Muscle layer of colon (tissue), 2 donors: Measurements from ENCODE around the gene SNRNP35.
"Not testable (repeated sequence)": the region's sequence is repeated elsewhere in the genome, so short reads cannot be mapped to it uniquely, and the experiment has no call there.

Experiments
- H3K27ac ChIP-seq: one replicate; pipeline ENCODE4 v1.7.0; 2013; ENCODE audit warnings: low read depth, mild to moderate bottlenecking, low read length, moderate library complexity
- H3K27me3 ChIP-seq, 2 donors: one replicate each; pipeline ENCODE4 v1.7.0; 2013; ENCODE audit warnings: low read length in 2 of 2, mild to moderate bottlenecking in 2 of 2; ENCODE audit not compliant: insufficient read depth in 2 of 2, control insufficient read depth in 1 of 2
- H3K36me3 ChIP-seq: one replicate; pipeline ENCODE4 v1.7.0; 2013; ENCODE audit warnings: mild to moderate bottlenecking, low read length; ENCODE audit not compliant: insufficient read depth
- H3K4me1 ChIP-seq: one replicate; pipeline ENCODE4 v1.7.0; 2013; ENCODE audit warnings: mild to moderate bottlenecking, low read length; ENCODE audit not compliant: insufficient read depth
- H3K4me3 ChIP-seq, 2 donors: one replicate each; pipeline ENCODE4 v1.7.0; 2013; ENCODE audit warnings: low read length in 2 of 2, low read depth in 1 of 2, mild to moderate bottlenecking in 1 of 2, moderate library complexity in 1 of 2
- H3K9ac ChIP-seq: one replicate; pipeline ENCODE4 v1.7.0; 2013; ENCODE audit warnings: low read length
- H3K9me3 ChIP-seq: one replicate; pipeline ENCODE4 v1.7.0; 2013; ENCODE audit warnings: mild to moderate bottlenecking, low read length
- donor health status: abdominal sarcoma.
- donor health status: Adenocarcinoma of cecum.

The SNRNP35 gene

GRCh38 chr12:123457980-123458779 lies at the start of gene SNRNP35:
TSS of gene SNRNP35 (plus strand) at chr12:123458139. CDS start at chr12:123465541, 7,402 bp downstream.
- Histone ChIP-seq H3K27me3 (no peaks in the 10 kb centered on the region), H3K27ac (peak within 1 kb of the TSS; percentile 98)

GRCh38 chr12:123408619-123409018 lies 49.3 kb upstream of the SNRNP35 start:
- not testable (repeated sequence) for H3K9ac ChIP-seq, H3K27me3 ChIP-seq, H3K27ac ChIP-seq, H3K4me1 ChIP-seq, H3K4me3 ChIP-seq, H3K9me3 ChIP-seq
- peaks cover 15% of the 10 kb centered on the region for H3K36me3 ChIP-seq

More at GRCh38 chr12:123457980-123458779, at the start of gene SNRNP35:
- Histone ChIP-seq H3K9ac (peak within 1 kb of the TSS; percentile 74), H3K4me3 (peak within 1 kb of the TSS; percentile 88 to 97), H3K36me3 (no peaks in the 10 kb centered on the region), H3K9me3 (no peaks in the 10 kb centered on the region), H3K4me1 (peaks cover 6% of the 10 kb centered on the region)

- H3K9ac ChIP-seq, H3K4me3 ChIP-seq, H3K36me3 ChIP-seq: not testable (repeated sequence)
These were observed 48.5 kb upstream of the SNRNP35 start for GRCh38 chr12:123409284-123410040.

GRCh38 chr12:123410041-123410412 lies 47.9 kb upstream of the SNRNP35 start:
- Histone ChIP-seq H3K36me3 (peaks cover 1% of the 10 kb centered on the region), H3K27me3 (no peaks in the 10 kb centered on the region), H3K9ac (no peak overlapping the region), H3K27ac (no peak overlapping the region), H3K4me1 (no peaks in the 10 kb centered on the region), H3K4me3 (no peak overlapping the region), H3K9me3 (no peaks in the 10 kb centered on the region)

More at GRCh38 chr12:123409284-123410040, 48.5 kb upstream of the SNRNP35 start:
- H3K9me3 ChIP-seq, H3K27ac ChIP-seq, H3K27me3 ChIP-seq, H3K4me1 ChIP-seq: not testable (repeated sequence)

GRCh38 chr12:123421314-123421713 lies 36.6 kb upstream of the SNRNP35 start:
- no peaks in the 10 kb centered on the region for H3K9me3 ChIP-seq
- H3K4me1 ChIP-seq = no peaks in the 10 kb centered on the region
- no peak overlapping the region for H3K4me3 ChIP-seq
- H3K27me3 ChIP-seq = no peaks in the 10 kb centered on the region
- no peak overlapping the region for H3K9ac ChIP-seq
- H3K36me3 ChIP-seq = peaks cover 6% of the 10 kb centered on the region
- no peak overlapping the region for H3K27ac ChIP-seq

- H3K27ac ChIP-seq = no peak overlapping the region
- H3K9ac ChIP-seq = no peak overlapping the region
- peaks cover 13% of the 10 kb centered on the region for H3K36me3 ChIP-seq
- H3K4me3 ChIP-seq = no peak overlapping the region
- no peaks in the 10 kb centered on the region for H3K9me3 ChIP-seq
- no peaks in the 10 kb centered on the region for H3K27me3 ChIP-seq
- no peaks in the 10 kb centered on the region for H3K4me1 ChIP-seq
These were observed 30.7 kb upstream of the SNRNP35 start for GRCh38 chr12:123427036-123427769.

GRCh38 chr12:123428591-123428990 lies 29.3 kb upstream of the SNRNP35 start:
- Histone ChIP-seq H3K27ac (no peak overlapping the region), H3K9ac (no peak overlapping the region), H3K9me3 (no peaks in the 10 kb centered on the region), H3K27me3 (no peaks in the 10 kb centered on the region), H3K4me1 (peaks cover 5% of the 10 kb centered on the region), H3K4me3 (no peak overlapping the region), H3K36me3 (peaks cover 7% of the 10 kb centered on the region)

GRCh38 chr12:123429101-123429500 lies 28.8 kb upstream of the SNRNP35 start:
- H3K9ac ChIP-seq, H3K4me1 ChIP-seq, H3K27ac ChIP-seq, H3K9me3 ChIP-seq, H3K4me3 ChIP-seq, H3K27me3 ChIP-seq, H3K36me3 ChIP-seq: not testable (repeated sequence)

GRCh38 chr12:123431951-123432817 lies 25.8 kb upstream of the SNRNP35 start:
- H3K4me3 ChIP-seq, H3K27me3 ChIP-seq, H3K9me3 ChIP-seq, H3K27ac ChIP-seq, H3K9ac ChIP-seq, H3K36me3 ChIP-seq: not testable (repeated sequence)
- peaks cover 17% of the 10 kb centered on the region for H3K4me1 ChIP-seq

GRCh38 chr12:123433615-123434014 lies 24.3 kb upstream of the SNRNP35 start:
- H3K9me3 ChIP-seq = no peaks in the 10 kb centered on the region
- no peak overlapping the region for H3K4me3 ChIP-seq
- H3K9ac ChIP-seq = no peak overlapping the region
- H3K4me1 ChIP-seq = peaks cover 17% of the 10 kb centered on the region
- no peak overlapping the region for H3K27ac ChIP-seq
- peaks cover 4% of the 10 kb centered on the region for H3K36me3 ChIP-seq
- no peaks in the 10 kb centered on the region for H3K27me3 ChIP-seq
